Measurements from ENCODE around the gene MRPS15.
A peak's percentile ranks its signal among the peaks of the same experiment; 100 is the strongest.
"Not testable (repeated sequence)": the region's sequence is repeated elsewhere in the genome, so short reads cannot be mapped to it uniquely, and the experiment has no call there.

MRPS15 gene

DNA sequence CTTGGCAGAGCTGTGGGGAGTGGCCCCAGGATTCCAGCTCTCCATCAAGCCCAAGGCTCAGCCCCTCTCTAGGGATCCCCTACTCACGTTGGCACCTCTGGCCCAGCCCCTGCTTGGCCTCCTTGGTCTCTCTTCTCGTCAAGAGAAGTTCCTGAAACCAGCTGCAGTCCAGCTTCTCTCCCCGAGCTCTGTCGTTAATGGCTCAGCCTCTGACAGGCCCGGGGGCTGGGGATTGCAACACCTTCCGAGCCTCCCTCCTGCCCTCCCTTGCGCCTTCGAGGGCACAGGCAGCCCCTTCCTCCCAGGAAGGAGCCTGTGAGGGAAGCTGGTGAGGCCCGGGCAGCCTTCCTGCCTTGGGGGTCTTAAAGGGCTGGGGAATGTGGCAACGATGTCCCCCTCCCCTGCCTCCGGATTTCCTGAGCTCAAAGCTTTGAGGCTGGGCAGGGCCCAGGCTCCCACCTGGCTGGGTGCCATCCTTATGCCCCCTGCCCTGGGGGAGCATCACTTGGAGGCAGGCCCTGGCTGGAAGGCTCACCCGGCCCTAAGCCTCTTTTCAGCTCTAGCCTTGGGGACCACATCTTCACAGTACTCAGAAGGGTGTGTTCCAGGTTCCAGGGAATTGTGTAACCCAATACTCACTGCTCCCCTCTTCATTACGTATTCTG is 18.7 kb upstream of the MRPS15 start, which contains the start of gene CSF3R:
CSF3R (minus strand) TSS at position 190 of the 665 bp plus-strand sequence. CDS start 3,417 bp downstream, outside the sequence.
- DNase-seq: no peak

DNA sequence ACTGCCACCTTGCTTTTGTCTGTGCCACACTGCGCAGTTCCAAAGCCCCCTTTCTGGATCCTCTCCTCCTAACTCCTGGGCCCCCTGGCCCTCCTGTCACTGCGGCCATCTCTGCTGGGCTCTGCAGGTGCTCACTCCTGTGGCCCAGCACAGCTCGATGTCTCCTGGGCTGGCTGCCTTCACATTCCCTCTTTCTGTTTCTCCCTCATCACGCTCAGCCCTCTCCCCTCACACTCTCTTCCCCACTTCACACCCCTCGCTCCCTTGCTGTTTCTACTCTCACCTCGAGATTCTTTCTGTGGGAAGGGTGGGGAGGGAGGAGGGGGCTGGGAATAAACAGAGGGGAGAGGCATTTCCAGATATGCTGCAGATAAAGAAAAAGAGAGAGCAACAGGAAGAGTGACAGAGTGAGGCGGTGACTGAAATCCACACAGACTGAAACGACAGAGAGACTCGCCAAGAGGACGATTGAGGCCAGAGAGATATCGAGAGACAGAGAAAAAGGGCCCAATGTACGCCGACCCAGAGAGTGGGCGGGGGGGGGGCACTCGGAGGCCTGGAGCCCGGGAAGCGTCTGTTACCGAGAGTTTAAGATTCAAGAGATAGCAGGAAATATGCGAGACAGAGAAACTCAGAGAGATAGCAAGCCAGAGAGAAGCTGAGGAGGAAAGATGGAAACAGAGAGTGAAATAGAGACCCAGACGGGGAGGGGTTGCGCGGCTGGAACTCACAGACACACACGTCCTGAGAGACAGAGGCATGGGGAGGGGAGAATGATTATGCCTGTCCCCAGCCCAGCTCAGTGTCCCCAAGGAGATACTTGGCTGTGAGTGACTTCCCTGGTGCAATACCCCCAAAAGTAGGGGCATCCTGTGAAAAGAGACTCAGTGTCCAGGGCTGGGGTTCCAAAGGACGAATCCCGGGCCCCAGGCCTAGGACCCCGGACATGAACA is 17.9 kb upstream of the MRPS15 start:
- DNase-seq: no peak

DNA sequence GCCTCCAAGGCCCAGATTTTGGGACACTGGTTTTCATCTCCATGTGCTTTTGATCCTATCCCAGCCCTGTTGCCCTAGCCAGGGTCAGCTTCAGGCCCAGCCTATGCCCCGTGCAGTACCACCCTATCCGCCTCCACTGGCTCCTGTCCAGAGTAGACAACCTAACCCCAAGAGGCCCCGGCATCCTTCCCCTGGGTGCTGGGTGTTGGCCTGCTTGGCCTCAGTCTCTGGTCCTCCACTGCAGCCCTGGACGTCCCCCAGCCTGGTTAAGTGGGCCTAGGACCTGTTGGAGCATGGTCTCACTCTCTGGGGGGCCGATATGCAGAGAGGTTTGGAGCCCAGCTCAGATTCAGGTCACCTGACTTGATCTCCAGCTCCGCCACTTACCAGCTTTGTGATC is 16.9 kb upstream of the MRPS15 start:
- DNase-seq: no peak

DNA sequence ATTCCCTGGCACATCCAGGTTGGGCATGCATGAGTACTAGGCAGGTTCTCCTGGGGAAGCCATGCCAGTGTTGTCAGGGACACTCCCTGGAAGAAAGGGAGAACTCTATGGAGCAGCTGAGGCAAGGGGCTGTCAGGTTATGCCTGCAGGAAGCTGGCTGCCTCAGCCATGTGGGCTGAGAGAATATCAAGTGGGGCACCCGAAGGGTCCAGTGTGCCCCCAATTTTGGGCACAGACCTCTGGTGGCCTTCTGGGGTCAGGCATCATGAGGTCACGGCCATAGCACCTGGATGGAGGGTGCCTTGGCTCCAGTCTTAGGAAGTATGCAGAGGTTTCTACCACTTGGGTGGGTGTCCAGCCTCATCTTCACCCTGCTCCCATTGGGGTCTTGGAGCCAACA is 16.0 kb upstream of the MRPS15 start:
- no peak for DNase-seq

DNA sequence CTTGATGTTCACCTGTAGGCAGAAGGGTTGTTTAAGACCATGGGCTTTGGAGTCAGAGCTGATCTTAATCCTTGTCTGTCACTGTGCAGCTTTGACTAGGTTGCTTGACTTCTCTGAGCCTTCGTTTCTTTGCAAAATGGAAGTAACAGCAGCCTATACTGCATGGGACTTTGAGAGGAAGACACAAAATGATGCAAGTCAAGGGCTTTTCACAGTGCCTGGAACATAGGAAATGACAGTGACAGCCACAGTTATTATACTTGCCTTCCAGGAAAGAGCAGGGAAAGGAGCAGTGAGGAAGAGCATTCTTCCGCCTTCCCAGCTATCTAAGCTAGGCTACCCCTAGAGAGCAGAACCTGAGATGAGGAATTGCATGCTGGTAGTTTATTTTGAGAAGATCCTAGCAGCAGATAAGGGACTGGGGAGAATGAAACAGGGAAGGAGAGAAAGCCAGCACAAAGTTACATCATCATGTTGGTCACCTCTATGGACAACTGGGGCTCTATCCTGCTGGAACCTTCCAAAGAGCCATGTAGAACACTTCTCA is 15.4 kb upstream of the MRPS15 start:
- no peak for DNase-seq

DNA sequence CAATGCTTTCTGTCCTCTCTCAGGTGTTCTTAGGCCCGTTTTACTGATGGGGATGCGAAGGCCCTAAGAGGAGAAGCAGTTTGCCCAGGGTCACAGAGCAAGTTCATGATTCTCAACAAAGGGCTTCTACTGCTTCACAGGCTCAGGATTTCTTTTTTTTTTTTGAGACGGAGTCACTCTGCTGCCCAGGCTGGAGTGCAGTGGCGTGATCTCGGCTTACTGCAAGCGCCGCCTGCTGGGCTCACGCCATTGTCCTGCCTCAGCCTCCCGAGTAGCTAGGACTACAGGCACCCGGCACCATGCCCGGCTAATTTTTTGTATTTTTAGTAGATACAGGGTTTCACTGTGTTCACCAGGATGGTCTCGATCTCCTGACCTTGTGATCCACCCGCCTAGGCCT is 13.4 kb upstream of the MRPS15 start:
- not testable (repeated sequence) for DNase-seq

DNA sequence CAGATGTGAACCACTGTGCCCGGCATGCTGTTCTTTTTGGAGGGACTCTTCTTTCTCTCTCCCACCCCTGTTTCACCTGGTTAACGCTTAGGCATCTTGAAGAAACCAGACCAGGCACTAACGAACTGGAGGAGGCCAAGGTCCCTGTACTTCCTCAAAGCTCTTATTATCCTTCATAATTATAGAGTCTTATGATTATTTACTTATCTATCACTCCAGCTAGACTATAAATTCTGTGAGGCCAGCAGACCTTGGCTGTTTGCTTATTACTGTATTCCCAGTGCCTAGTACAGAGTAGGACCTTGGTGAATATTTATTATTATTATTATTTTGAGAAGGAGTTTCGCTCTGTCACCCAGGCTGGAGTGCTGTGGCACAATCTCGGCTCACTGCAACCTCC is 12.8 kb upstream of the MRPS15 start:
- DNase-seq: no peak

DNA sequence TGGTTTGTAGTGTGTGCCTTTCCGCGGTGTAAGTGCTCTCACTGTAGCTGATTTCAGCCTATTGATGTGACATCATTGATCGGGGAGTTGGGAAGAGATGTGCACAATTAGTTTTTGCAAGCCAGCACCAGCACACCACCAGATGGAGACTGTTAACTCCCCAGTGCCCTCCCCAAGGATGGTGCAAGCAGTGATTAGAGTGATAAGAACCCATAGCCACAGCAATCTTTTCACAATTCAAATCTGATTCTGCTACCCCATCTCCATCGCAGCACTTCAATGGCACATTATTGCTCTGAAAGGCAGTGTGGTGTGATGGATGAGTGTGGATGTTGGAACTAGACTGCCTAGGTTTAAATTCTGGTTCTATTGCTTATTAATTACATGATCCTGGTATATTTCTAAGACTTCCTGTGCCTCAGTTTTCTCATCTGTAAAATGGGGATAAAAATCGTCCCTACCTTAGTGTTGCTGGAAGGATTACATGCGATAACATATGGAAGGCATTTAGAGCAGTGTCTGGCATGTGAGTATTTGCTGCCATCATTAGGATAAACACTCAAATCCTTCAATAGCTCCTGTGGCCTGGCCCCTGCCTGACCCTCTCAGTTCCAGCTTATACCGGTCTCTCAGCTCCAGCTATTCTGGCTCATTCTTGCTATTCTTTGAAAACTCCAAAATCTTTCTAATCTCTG is 11.9 kb upstream of the MRPS15 start:
- no peak for DNase-seq

DNA sequence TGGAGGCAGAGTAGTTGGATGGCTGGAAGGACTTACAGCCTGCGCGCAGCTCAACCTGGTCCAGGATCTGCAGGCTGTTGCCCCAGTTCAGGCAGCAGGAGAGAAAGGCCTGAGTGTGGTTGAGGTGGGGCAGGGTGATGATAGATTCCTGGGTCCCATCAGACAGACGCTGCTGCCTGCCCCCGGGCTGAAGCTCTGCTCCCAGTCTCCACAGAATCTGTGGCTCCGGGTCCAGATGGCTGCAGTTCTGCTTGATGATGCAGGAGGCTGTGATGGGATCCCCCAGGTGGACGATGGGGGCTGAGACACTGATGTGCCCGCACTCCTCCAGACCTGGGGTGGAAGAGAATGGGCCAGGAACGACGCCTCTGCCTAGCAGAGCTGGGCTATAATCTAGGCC is 11.2 kb upstream of the MRPS15 start:
- no peak for DNase-seq

DNA sequence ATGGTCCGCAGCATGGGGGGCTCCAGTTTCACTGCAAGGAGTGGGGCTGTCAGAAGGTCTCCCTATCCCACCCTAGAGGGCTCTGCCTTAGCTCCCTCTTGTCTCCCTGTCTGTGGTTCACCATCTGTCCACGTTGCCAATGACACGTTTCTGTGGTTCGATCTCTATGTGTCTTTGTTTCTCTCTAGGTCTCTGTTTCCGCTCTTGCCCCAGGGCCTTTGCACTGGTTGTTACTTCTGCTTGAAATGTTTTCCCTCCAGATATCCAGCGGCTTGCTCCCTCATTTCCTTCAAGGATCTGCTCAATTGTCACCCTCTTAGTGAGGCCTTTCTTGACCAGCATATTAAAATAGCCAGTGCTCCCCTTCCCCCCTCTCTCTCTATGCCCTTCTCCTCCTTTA is 8.5 kb upstream of the MRPS15 start:
- DNase-seq: no peak

DNA sequence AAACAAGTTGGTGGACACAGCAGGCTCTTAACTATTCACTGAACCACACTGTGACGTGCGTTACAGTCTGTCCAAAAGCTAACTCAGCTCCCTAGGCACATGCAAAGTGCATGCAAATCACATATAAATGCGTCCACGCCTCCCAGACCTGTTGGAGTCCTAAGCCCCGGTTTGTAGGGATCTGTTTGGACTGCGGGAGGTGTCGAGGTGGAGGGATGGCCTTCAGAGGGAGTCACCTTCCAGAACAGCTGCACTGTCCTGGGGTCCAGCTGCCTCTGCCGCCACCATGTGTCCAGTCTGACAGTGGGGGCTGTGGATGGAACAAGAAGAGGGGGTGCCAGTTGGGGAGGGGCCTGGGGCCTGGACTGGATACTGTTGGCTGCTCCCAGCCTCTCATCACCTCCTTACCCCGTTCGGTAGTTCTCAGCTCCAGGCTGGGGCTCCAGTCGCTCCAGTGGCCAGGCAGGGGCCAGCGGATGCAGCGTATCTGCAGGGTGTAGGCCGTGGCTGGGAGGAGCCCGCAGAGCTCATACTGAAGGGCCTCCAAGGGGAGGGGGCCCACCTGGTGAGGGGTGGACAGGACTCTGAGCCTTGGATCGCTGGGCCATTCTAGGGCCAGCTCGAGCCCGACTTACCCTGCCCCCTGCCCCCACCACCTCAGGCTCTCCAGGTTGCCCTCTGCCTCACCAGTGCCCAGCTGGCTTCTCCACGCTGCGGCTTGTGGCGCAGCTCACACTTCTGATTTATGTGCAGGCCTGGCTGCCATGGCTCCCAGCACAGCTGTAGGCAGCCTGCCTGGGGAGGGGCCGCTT is 7.9 kb upstream of the MRPS15 start:
- DNase-seq: no peak

DNA sequence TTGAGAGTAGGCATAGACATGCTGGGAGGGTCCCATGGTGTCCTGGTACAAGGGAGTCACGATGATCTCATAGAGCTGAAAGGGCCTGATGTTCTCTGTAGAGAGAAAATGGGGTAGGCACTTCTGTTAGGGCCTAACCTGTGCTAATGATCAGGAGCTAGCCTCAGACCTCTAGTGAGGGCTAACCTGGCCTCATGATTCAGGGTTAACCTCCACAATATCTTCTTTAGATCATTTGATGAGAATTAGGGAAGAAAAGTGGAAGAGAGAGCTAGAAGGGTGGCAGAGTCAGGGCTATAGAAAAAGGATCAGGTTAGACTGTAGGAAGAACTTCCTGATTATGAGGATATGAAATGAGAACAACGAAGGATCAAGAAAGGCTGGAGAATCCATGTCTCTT is 5.0 kb upstream of the MRPS15 start:
- no peak for DNase-seq

DNA sequence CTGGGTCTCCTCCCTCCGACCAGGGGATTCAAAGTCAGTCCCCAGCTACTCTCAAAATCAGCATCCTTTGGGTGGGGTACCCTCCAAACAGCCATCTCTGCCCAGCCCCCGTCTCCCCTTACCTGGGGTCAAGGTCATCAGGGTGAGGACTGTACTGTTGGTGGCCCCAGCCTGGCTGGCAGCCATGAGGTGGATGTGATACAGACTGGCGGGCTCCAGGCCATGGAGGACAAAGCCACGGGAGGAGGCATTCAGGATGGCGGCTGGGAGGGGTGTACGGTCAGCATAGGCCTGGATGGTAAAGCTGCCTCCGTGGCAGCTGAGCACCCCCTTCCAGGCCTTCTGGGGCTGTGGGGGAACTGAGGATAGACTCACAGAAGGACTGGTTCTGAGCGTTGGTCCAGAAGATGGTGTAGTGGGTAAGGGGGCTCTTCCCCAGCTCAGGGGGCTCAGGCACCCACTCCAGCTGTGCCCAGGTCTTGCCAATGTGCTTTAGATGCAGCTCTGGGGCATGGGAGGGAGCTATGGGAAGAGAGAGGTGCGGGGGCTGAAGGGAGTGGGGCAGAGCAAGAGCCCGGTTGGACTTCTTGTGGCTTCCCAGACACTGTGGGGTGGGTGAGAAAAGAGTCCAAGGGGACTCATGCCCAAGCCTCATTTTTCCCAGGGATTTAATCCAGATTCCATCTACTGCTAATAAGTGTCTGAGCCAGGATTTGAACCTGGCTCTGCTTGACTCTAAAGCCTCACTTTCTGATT is 3.7 kb upstream of the MRPS15 start:
- DNase-seq: no peak

DNA sequence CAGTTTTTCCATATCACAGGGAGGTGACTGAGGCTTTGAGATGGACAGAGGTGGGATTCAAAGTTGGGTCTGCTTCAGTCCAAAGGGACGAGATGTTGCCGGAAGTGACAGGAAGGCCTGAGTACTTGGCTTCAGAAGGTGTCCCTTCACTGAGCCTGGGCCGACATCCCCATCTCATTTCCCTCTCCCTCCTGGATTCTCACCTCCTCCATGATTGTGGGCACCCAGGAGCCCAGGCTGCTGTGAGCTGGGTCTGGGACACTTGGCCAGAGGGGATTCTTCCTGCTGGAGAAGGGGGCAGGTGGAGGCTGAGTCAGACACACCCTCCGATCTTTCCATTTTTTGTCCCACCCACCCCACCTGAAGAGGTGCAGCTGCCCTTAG is 2.8 kb upstream of the MRPS15 start:
- no peak for DNase-seq

DNA sequence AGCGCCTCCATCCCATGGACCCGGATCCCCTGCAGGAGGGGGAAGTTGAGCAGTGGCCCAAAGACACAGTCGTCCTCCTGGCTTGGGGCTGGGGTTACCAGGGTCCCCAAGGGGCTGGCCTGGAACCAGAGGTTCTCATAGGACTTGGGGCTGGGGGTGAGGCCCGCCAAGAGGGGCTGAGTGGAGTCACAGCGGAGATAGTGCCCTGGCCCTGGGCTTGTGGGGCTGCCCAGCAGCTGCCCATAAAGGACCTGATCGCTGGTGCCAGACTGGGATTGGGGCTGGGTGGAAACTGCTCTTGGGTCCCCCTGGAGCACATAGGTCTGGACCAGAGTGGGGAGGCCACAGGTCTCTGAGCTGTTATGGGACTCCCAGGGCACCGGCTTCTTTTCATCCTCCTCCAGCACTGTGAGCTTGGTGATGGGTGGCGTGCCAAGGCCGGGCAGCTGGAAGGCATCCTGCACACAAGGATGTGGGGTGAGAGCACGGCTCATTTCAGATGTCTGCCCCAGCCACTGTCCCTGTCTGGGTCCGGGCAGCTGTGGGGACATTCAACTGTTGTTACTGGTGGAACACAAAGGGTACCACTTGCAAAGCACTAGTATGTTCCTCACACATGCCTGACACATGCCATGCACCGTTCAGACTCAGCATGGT is 2.3 kb upstream of the MRPS15 start:
- DNase-seq: no peak

DNA sequence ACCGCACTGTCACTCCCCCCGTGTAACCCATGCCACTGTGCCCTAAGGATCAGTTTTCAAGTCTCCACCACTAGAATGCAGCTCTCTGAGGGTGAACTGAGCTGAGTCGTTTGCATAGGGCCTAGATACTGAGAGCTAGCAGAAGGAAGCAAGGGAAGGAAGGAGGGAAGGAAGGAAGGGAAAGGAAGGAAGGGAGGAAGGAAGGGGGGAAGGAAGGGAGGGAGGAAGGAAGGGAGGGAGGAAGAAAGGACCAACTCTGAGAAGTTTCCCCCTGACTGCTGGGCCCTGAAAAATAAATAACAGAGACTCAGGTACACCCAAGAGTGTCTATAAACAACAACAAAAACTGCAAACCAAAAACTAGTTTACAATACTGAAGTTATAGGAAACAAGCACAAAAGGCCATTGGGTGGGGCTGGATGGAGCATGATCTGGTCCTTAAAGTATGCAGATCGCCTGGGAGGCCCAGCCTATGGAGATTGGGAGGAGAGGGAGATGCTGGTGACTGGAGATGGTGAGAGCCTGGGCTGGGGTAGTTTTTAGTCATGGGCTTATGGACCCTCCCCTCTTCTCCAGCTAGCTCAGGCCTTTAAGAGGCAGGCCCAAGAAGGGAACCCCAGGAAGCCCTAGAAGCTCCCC is 1.7 kb upstream of the MRPS15 start:
- no peak for DNase-seq

DNA sequence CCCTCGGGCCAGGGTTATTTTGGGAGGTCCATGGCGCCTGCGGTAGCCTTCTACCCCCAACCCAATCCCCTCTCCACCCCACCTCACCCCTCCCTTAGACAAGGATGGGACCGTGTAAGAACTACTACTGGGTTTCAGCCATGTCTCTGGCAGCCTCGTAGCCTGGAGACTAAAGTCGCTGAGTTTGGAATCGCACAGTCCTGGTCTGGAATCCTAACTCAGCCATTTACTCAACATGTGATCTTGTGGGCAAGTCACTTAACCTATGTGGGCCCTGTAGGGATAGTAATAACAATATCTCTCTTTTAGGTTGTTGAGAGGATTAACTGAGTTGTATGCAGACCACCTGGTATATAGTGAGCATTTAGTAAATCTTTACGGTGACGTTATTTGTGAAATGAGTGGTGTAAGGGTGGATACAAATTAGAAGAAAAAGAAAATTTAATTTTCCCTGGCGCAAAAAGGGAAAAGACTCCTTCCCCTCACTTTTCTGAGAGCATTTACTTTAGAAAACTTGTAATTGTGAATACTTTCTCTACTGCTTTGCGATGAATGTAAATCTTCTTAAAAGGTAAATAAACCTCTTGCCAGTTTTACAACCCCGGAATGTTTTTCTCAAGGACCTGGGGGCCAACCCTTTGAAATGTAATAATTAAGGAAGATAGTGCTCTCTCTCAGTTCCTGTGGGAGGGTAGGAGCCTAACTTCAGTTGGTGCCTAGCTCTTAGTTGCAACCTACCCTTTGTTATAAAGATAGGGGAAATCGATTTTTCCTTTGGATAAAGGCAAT is 615 bp upstream of the MRPS15 start:
- no peak for DNase-seq

DNA sequence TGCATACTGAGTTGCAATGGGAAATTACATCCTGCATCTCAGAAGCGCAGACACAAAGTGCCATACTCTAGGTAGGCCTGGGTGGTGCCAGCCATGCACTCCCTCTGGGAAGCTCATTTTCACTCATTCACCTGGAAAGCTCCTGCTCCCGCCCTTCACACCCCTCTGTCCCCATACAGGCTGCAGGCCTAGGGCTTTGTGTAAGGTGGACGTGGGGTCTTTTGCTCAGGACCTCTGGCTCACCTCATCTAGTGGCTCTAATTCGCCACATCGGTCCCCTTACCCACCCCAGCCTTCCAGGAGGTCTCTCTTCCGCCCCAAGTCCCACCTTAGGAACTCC is 751 bp downstream of the MRPS15 start:
- DNase-seq: no peak

DNA sequence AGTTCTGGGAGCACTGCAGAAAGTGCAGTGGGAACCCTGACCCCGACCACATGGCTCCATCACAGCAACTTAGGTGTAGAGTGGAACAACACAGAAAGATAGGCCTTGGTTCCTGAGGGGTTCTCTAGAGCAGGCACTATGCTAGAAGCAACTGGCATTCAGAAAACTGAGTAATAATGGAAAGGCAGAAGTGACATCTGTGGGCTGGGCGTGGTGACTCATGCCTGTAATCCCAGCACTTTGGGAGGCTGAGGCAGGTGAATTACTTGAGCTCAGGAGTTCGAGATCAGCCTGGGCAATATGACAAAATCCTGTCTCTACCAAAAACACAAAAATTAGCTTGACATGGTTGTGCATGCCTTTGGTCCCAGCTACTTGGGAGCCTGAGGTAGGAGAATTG is 5.3 kb downstream of the MRPS15 start:
- no peak for DNase-seq

DNA sequence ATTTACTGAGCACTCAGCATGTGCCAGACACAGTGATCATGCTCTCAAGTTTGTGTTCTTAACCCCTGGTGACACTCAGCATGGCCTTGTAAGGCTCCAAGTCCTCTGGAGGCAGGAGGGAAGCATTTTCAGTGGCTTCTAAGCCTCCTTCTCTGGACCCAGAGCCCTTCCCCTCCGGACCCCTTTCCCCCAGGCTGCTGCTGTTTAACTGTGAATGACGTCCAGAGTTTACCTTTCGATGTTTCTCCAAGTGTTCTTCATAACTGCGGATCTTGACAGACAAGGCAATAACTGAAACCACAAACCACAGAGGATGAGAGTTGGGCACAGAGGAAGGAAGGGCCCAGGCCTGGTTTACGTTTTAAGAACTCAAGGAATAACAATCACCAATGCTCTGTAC is 6.5 kb downstream of the MRPS15 start:
- peak in 3 of 6 experiments; percentile 20 to 53 (median 32) for DNase-seq
